Measurements from ENCODE around the gene DOC2B.
"Not testable (repeated sequence)": the region's sequence is repeated elsewhere in the genome, so short reads cannot be mapped to it uniquely, and the experiment has no call there.

Gene DOC2B

DNA sequence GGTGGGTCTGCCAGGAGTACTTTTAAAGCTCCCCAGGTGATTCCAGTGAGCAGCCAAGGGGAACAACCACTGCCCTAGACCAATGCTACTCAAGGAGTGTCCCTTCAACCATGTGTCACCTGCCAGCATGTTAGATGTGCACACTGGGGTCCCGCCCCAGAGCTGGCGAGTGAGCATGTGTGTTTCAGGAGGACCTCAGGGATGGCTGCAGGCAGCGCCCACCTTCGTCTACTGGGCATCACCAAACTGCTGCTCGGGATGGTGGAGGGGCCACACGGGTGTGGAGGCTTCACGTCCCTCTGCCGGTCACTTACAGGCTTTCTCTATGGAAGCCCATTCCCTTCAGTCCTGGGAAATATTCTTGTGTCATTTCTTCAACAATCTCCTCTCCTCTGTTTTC, 29.0 kb upstream of the DOC2B start:
- DNase-seq, result no peak

DNA sequence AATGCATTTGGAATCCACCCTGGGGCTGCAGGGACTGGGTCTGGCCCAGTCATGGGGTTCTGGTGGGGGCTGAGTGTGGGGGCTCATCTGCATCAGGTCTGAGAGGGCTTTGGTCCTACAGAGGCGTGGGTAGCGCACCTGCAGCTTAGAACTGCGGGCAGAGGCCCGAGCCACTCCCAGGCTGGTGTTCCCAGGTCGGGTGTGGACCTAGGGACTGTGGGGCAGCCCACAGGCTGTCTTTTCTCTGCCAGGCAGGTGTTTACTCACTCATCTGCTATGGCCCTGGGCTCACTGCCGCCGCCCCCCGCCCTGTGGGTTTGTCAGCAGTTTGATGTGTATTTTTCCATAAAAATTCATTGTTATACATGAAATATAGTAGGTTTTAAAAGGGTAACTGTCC, 27.0 kb upstream of the DOC2B start:
- DNase-seq, result no peak

DNA sequence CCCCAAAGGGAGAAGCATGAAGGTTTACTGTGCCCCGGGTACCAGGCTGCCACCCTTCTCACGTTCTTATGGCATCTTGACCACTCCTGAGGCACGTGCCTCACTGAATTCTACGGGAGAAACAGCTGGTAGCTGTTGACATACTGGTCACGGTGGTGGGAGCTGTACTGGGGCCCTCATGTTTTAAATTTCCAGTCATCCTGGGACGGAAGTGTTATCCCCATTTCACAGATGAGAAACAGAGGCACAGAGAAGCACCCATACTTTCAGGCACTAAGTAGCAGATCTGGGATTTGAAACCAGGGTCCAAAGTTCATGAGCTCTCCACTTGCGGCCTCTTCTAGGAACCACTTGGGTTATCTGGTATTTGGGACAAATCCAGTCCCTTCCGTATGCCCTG, 26.3 kb upstream of the DOC2B start:
- DNase-seq, result no peak

- DNase-seq, result no peak
Observed at GRCh38 chr17:206941-207560, 25.6 kb upstream of the DOC2B start.

DNA sequence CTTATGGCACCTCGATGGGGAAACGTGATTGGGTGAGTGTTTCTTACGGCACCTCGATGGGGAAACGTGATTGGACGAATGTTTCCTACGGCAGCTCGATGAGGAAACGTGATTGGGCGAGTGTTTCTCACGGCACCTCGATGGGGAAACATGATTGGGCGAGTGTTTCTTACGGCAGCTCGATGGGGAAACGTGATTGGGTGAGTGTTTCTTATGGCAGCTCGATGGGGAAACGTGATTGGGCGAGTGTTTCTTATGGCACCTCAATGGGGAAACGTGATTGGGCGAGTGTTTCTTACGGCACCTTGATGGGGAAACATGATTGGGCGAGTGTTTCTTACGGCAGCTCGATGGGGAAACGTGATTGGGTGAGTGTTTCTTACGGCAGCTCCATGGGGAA, 25.0 kb upstream of the DOC2B start:
- DNase-seq, result not testable (repeated sequence)

GRCh38 chr17:205817-206216, 24.4 kb upstream of the DOC2B start:
- no peak for DNase-seq

DNA sequence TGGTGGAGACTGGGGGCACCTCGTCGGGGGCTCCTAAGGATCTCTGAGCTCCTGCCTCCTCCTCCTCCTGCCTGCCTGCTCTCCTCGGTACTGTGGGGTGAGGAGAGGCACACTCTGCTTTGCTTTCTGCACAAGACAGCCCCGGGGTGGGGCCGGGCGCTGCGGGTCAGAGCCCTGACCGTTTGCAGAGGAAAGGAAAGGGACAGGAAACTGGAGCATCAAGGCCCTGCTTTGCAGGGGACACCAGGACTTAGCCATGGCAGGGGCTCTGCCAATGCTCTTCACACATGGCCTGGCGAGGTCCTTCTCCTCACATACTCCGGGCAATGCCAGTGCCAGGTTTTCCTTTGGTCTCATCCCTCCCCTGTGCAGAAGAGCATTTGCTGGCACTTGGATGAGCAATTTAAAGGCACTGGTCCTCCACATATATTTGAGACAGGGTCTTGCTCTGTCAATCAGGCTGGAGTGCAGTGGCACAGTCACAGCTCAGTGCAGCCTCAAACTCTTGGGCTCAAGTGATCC, 23.8 kb upstream of the DOC2B start:
- no peak for DNase-seq

DNA sequence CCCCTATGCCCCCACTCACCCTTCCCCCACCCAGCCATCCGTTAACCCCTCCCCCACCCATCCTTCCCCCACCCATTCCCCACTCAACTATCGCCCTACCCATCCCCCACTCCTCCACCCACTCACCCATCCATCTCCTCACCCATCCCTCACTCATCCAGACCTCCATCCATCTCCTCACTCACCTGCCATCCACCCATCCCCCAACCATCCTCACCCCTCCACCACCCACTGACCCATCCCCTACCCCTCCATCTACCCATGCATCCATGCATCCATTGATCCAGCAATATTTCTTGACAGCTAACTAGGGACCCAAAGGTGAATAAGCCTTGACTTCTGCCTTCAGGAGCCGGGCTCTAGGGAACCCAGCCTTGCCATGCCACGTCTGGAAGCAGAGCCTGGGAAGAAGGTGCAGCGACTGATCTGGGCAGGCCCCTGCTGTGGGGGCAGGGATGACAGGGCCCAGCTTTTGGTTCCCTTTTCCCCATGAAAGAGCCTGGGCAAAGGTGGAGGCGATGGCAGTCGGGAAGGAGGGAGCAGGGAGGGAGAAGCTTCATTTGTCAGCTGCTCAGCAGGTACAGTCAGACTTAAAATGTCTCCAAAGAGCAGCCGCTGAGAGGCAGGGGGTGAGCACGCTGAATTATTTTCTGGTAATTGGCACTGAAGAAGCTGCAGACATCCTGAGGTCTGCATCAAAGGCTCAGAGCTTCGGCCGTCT, 23.1 kb upstream of the DOC2B start:
- no peak for DNase-seq

DNA sequence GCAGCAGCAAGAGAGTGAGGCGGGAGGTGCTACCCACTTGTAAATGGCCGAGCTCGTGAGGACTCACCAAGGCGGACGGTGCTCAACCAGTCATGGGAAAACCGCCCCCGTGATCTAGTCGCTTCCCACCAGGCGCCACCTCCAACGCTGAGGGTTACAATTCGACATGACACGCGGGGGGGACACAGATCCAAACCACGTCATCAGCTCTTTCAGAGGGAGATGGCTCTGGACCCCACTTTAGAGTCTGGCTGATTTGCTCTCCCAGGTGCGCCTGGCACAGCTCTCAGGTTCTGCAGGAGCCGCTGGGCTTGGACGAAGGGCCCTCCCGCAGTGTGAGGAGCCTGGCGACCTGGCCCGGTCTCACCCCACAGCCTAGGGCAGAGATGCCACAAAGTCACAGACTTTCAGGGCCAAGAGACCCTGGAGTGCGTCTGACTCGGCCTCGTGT, 21.1 kb upstream of the DOC2B start:
- no peak for DNase-seq

DNA sequence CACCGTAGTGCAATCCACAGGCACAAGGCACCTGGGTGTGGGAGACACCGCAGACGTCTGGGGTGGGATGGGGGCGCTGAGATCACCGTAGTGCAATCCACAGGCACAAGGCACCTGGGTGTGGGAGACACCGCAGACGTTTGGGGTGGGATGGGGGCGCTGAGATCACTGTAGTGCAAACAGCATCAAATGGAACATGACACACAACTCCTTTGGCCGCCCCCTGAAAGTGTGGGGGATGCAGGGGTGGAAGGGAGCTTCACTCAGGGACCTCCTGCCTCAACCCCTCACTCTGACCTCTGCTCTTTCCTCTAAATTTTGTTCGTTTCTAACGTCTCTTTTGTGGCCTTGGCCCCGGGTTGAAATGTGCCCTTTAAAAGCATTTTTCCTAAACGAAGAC, 20.3 kb upstream of the DOC2B start:
- DNase-seq, result not testable (repeated sequence)

DNA sequence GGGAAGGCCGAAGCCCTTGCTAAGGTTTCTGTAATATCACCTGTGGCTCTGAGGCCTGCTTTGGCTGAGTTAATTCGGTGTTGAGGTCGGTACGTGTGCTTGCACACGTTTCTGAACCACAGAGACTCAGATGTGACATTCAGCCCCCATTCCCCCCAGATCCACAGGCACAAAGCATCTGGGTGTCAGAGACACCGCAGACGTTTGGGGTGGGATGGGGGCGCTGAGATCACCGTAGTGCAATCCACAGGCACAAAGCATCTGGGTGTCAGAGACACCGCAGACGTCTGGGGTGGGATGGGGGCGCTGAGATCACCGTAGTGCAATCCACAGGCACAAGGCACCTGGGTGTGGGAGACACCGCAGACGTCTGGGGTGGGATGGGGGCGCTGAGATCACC, 19.8 kb upstream of the DOC2B start:
- not testable (repeated sequence) for DNase-seq

- no peak for DNase-seq
Observed at GRCh38 chr17:200586-200985, 19.1 kb upstream of the DOC2B start.

DNA sequence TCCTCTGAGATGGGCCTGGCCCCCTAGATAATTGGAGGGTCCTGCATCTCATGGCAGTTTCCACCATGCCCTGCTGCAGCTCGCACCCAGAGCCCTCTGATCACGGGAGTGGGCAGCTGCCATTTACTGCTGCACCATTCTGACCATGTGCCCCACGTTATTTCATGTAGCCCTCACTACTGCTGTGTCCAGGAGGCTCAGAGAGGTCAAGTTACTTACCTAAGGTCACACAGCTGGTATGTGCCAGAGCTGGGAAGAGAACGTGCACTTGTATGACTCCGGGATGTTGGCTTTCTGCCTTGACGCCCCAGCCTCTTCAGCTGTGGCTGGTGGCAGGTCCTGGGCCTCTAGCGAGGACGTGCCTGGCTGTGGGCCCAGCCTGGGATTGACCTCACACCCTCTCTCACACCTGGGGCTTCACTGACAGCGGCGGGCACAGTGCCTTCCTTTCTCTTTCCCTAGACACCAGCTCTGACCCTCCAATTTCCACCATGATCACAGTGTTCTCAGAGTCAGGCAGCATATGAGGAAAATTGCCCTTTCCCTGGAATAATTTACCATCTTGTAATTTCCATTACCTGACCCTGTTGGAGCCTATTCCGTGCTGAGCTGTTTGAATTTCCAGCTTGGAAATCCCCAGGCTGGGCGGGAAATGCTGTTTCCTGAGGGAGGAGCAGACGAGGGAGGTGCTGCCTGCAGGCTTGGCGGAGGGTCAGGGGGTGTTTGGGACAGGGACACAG, 18.5 kb upstream of the DOC2B start:
- no peak for DNase-seq

DNA sequence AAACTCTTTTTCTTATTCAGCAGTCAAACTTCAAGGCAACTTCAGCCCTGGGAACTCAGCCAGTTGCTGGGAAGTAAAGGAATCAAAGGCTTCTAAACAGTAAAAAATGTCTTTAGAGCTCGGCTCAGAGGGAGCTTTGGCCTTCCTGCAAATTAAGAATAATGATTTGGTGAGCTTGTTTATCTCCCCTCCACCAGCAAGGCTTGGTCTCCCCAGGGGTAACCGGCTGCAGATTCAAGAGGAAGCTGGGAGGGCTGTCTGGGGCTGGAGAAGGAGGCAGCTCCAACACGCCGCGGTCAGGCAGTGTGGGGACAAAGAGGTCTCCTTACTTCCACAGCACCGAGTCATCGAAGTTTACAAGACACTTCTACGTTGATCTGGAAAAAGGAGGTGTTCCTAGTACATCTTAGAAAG, 17.7 kb upstream of the DOC2B start:
- no peak for DNase-seq

GRCh38 chr17:198225-198624, 16.8 kb upstream of the DOC2B start:
- not testable (repeated sequence) for DNase-seq

DNA sequence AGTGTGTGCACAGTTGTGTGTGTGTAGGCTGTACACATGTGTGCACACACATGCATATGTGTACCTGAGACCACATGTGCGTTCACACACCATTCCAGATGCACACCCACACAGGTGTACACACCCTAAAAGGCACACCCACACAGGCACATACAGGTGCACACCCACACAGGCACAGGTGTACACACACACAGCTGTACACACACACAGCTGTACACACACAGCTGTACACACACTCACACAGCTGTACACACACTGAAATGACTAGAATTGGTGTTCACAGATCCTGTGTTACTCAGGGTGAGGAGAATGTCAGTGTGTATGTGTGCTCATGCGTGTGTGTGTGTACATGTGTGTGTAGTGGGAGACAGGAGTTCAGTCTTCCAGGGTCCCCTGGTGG, 15.9 kb upstream of the DOC2B start:
- DNase-seq, result no peak

DNA sequence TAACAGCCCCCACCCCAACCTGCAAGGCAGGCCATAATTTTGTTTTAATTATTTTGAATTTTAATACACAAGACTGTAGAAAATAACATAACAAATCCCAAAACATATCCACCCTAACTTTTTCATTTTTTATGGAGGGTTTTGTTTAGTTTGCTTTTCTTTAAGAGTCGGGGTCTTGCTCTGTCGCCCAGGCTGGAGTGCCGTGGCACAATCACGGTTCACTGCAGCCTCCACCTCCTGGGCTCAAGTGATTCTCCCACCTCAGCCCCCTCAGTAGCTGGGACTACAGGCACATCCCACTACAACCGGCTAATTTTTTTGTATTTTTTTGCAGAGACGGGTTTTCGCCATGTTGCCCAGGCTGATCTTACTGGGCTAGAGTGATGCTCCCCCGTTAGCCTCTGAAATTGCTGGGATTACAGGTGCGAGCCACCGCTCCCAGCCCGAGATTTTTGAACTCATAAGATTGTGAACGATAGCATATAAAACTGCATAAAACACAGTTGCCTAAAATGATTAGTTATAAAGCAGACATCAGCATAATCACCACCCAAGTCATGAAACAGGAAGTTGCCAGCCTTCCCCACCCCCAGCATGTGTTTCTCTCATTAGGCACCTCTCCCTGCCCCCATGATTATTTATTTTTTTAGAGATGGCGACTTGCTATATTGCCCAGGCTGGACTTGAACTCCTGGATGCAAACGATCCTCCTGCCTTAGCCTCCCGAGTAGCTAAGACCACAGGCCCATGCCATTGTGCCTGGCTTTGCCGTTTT, 13.6 kb upstream of the DOC2B start:
- DNase-seq, result no peak

DNA sequence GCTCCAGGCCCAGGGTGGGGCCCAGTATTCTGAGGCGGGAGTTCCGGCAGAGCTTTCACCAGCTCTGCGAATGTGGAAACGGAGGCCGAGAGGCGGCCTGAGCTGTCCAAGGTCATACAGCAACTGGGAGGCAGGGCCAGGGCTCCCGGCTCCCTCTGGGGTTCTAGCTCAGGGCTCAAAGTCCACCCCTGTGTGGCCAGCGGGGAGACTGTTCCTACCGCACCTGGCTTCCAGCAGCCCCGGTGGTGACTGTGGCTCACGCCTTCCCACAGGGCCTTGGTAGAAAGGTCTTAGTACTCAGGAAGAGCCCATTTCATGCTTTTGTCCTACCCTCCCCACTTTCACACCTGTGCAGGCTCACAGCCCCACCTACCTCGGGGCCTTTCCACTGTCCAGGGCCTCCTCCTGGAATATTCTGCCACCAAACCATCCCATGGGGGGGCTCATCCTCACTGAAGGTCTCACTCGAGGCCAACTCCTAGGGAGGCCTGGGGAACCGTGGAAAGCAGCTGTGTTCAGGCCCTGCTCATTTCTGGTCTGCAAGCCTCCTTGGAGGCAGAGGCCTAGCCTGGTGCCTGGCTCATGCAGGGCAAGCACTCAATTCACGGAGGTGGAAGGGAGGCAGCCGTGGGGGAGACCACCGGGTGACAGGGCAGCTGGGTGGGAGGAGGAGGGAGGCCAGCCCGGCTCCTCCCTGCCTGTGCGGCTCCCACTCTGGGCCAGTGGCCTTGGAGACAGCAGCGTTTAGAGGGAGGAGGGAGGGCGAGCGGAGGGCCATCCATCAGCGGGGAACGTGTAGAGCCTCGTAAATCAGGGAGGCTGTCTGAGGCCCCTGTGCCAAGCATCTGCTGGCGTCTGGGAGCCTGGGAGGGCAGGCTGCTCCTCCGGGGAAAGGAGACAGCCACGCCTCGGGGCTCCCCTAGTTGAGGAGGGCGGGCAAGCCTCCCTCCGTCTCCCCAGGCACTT, 12.7 kb upstream of the DOC2B start:
- DNase-seq, result no peak

GRCh38 chr17:193426-193810, 12.0 kb upstream of the DOC2B start:
- no peak for DNase-seq

GRCh38 chr17:192666-193425, 11.4 kb upstream of the DOC2B start:
- no peak for DNase-seq

- no peak for DNase-seq
Observed at GRCh38 chr17:189444-189843, 8.0 kb upstream of the DOC2B start.

Data from NCI-H1092 treated with DMSO at 0.1 percent for 48 hours (cell line).